ENCODE results near the gene IDH3G.

DNA sequence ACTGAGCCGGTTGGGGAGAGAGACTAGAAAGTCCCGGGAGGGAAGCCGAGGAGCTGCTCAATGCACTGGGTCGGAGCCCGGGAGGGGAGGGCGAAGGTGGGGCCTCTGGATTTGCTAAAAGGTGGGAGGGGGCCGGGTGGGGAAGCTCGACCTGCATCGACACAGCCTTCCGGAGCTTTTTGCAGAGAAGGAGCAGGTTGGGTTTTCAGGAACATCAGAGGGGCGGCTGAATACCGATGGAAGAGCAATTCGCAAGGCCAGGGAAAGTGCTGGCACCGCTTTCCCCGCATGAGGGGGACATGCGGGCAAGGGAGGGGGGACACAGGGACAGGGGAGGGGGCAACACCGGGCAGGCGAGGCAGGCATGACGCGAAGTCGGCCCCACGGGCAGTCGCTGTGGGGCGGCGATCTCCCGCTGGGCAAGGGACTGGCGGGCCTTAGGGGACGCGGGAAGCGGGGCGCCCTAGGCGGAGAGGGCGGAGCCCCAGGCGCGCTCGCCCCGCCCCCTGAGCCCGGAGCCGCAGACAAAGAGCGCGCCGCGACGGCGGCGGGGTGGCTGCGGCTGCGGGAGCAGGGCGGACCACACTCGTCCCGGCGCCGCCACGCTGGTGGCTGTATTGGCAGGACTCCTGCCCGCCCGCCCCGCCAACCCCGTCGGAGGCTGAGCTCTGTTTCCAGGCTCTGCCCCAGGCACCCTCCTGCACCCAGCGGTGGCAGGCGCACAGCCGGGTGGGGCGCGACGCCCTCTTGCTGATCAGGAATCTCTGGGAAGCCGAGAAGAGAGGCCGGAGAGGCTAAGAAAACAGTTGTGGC is 24.6 kb upstream of the IDH3G start:
- TF ChIP-seq POLR2A (IDR thresholded peaks at IDR 0.05): no peak
- TF ChIP-seq, protein P1, sequence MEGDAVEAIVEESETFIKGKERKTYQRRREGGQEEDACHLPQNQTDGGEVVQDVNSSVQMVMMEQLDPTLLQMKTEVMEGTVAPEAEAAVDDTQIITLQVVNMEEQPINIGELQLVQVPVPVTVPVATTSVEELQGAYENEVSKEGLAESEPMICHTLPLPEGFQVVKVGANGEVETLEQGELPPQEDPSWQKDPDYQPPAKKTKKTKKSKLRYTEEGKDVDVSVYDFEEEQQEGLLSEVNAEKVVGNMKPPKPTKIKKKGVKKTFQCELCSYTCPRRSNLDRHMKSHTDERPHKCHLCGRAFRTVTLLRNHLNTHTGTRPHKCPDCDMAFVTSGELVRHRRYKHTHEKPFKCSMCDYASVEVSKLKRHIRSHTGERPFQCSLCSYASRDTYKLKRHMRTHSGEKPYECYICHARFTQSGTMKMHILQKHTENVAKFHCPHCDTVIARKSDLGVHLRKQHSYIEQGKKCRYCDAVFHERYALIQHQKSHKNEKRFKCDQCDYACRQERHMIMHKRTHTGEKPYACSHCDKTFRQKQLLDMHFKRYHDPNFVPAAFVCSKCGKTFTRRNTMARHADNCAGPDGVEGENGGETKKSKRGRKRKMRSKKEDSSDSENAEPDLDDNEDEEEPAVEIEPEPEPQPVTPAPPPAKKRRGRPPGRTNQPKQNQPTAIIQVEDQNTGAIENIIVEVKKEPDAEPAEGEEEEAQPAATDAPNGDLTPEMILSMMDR (IDR thresholded peaks at IDR 0.05): no peak
